Neural progenitor cell (in vitro differentiated cells): Measurements from ENCODE around the gene UGT1A6. TPM values are rescaled to one million over a fixed set of nuclear protein-coding genes. Genes with fewer than 3 reads are reported as not detected.
A peak's percentile ranks its signal among the peaks of the same experiment; 100 is the strongest.

Experiments used
- DNase-seq: peaks from one replicate; pipeline ENCODE4 v3.0.0-alpha.2; 2016; ENCODE audit warnings: low spot score
- H2AFZ ChIP-seq: fragments of 200-600 bp; sonication (generic); replicated peaks from 2 replicates; pipeline ENCODE4 v1.6.1; 2016; ENCODE audit warnings: antibody characterized with exemption
- H3F3A ChIP-seq: fragments of 200-600 bp; sonication (generic); 2 replicates; pipeline ENCODE4 v1.6.1; 2016; ENCODE audit warnings: antibody characterized with exemption, low read depth
- H3K27ac ChIP-seq: fragments of 200-600 bp; sonication (generic); 2 replicates; pipeline ENCODE4 v1.5.1; 2016; ENCODE audit warnings: mild to moderate bottlenecking
- H3K27me3 ChIP-seq: fragments of 200-600 bp; sonication (generic); 2 replicates; pipeline ENCODE4 v1.6.1; 2016; ENCODE audit warnings: mild to moderate bottlenecking, moderate library complexity
- H3K36me3 ChIP-seq: fragments of 200-600 bp; sonication (generic); 2 replicates; pipeline ENCODE4 v1.5.1; 2016
- H3K4me1 ChIP-seq: fragments of 200-600 bp; sonication (generic); 2 replicates; pipeline ENCODE4 v1.6.1; 2016; ENCODE audit warnings: mixed run types
- H3K4me2 ChIP-seq: fragments of 200-600 bp; sonication (generic); 2 replicates; pipeline ENCODE4 v1.6.1; 2016
- H3K4me3 ChIP-seq: fragments of 200-600 bp; sonication (generic); 2 replicates; pipeline ENCODE4 v1.5.1; 2016
- H3K79me2 ChIP-seq: fragments of 200-600 bp; sonication (generic); 2 replicates; pipeline ENCODE4 v1.6.1; 2016; ENCODE audit warnings: low read depth
- H3K9ac ChIP-seq: fragments of 200-600 bp; sonication (generic); 2 replicates; pipeline ENCODE4 v1.6.1; 2016
- H3K9me3 ChIP-seq: fragments of 200-600 bp; sonication (generic); 2 replicates; pipeline ENCODE4 v1.5.1; 2016; ENCODE audit warnings: low read depth
- H4K20me1 ChIP-seq: fragments of 200-600 bp; sonication (generic); 2 replicates; pipeline ENCODE4 v1.6.1; 2016; ENCODE audit warnings: low read depth
- H3K27ac Mint-ChIP-seq: 3 replicates; pipeline ENCODE4 v1.8.0; 2021; ENCODE audit warnings: mixed read lengths
- H3K27me3 Mint-ChIP-seq: 2 replicates; pipeline ENCODE4 v1.8.0; 2022; ENCODE audit warnings: low read depth, mild to moderate bottlenecking, inconsistent platforms, moderate library complexity, mixed read lengths; ENCODE audit not compliant: insufficient read depth
- H3K36me3 Mint-ChIP-seq: 3 replicates; pipeline ENCODE4 v1.8.0; 2021; ENCODE audit warnings: mixed read lengths
- H3K4me1 Mint-ChIP-seq: 3 replicates; pipeline ENCODE4 v1.8.0; 2021; ENCODE audit warnings: mixed read lengths
- H3K4me3 Mint-ChIP-seq: 3 replicates; pipeline ENCODE4 v1.8.0; 2021; ENCODE audit warnings: mild to moderate bottlenecking, moderate library complexity, mixed read lengths
- H3K9me3 Mint-ChIP-seq: 3 replicates; pipeline ENCODE4 v1.8.0; 2020; ENCODE audit warnings: mixed read lengths
- CTCF ChIP-seq: fragments of 200-600 bp; sonication (generic); IDR thresholded peaks from 2 replicates; pipeline ENCODE4 v1.5.1; 2017; ENCODE audit warnings: antibody characterized with exemption, mild to moderate bottlenecking
- EZH2 ChIP-seq: fragments of 200-600 bp; sonication (generic); IDR thresholded peaks from 2 replicates; pipeline ENCODE4 v1.6.1; 2017; ENCODE audit warnings: antibody characterized with exemption, mild to moderate bottlenecking, moderate library complexity
- EZH2phosphoT487 ChIP-seq: fragments of 200-600 bp; sonication (generic); IDR thresholded peaks from 2 replicates; pipeline ENCODE4 v1.6.1; 2017; ENCODE audit warnings: antibody characterized with exemption
- total RNA-seq: library from RNA; depleted of rRNA; stranded (reverse); fragments of >200 nt; gene quantifications from 2 replicates; pipeline ENCODE4 v1.2.3, GENCODE V29; 2015; ENCODE audit warnings: low replicate concordance

UGT1A6 gene
- total RNA-seq, 1 donor from 2014 or later: not detected

GRCh38 chr2:233693963-233694362 is 1.3 kb downstream of the UGT1A6 start:
- Histone ChIP-seq H3K79me2 (no peaks in the 10 kb centered on the region), H3K4me2 (no peak overlapping the region), H3K27ac (no peak overlapping the region), H4K20me1 (no peaks in the 10 kb centered on the region), H2AFZ (no peak overlapping the region), H3F3A (no peaks in the 10 kb centered on the region), H3K4me1 (peaks cover 3% of the 10 kb centered on the region), H3K9me3 (no peaks in the 10 kb centered on the region), H3K4me3 (no peak overlapping the region), H3K27me3 (no peaks in the 10 kb centered on the region), H3K36me3 (no peaks in the 10 kb centered on the region), H3K9ac (no peak overlapping the region)
- Mint-ChIP-seq H3K36me3 (no peaks in the 10 kb centered on the region), H3K4me3 (no peak overlapping the region), H3K9me3 (peaks cover 2% of the 10 kb centered on the region), H3K4me1 (peaks cover under 1% of the 10 kb centered on the region), H3K27ac (peak overlapping the region; percentile 48), H3K27me3 (peaks cover 2% of the 10 kb centered on the region)
- TF ChIP-seq EZH2phosphoT487: no peak
- no peak for TF ChIP-seq CTCF
- no peak for TF ChIP-seq EZH2
- no peak for DNase-seq

GRCh38 chr2:233698740-233699139 is 6.0 kb downstream of the UGT1A6 start:
- Mint-ChIP-seq H3K27ac (no peak overlapping the region), H3K36me3 (no peaks in the 10 kb centered on the region), H3K4me3 (no peak overlapping the region), H3K4me1 (peaks cover 17% of the 10 kb centered on the region), H3K27me3 (peaks cover 3% of the 10 kb centered on the region), H3K9me3 (peaks cover 6% of the 10 kb centered on the region)
- Histone ChIP-seq H3K4me3 (no peak overlapping the region), H3K9me3 (no peaks in the 10 kb centered on the region), H3K27ac (no peak overlapping the region), H3F3A (peaks cover 15% of the 10 kb centered on the region), H2AFZ (no peak overlapping the region), H4K20me1 (no peaks in the 10 kb centered on the region), H3K4me2 (no peak overlapping the region), H3K36me3 (no peaks in the 10 kb centered on the region), H3K4me1 (peaks cover 18% of the 10 kb centered on the region), H3K9ac (no peak overlapping the region), H3K27me3 (no peaks in the 10 kb centered on the region), H3K79me2 (no peaks in the 10 kb centered on the region)
- DNase-seq: no peak
- TF ChIP-seq EZH2 (no peak), EZH2phosphoT487 (no peak), CTCF (no peak)

- peaks cover 15% of the 10 kb centered on the region for H3F3A ChIP-seq
- DNase-seq: no peak
- H3K4me3 ChIP-seq: no peak overlapping the region
- Mint-ChIP-seq H3K27ac (peak overlapping the region; percentile 24), H3K27me3 (peaks cover 3% of the 10 kb centered on the region), H3K36me3 (no peaks in the 10 kb centered on the region), H3K4me3 (no peak overlapping the region), H3K4me1 (peaks cover 17% of the 10 kb centered on the region), H3K9me3 (peaks cover 8% of the 10 kb centered on the region)
- H3K4me2 ChIP-seq: peak overlapping the region; percentile 58
- no peaks in the 10 kb centered on the region for H3K36me3 ChIP-seq
- H4K20me1 ChIP-seq: no peaks in the 10 kb centered on the region
- H3K27ac ChIP-seq: no peak overlapping the region
- H3K9ac ChIP-seq: no peak overlapping the region
- H2AFZ ChIP-seq: no peak overlapping the region
- peaks cover 18% of the 10 kb centered on the region for H3K4me1 ChIP-seq
- H3K27me3 ChIP-seq: no peaks in the 10 kb centered on the region
- H3K79me2 ChIP-seq: no peaks in the 10 kb centered on the region
- H3K9me3 ChIP-seq: no peaks in the 10 kb centered on the region
- no peak for TF ChIP-seq CTCF
Observed at GRCh38 chr2:233699424-233700027, 6.8 kb downstream of the UGT1A6 start.
